Measurements from ENCODE around the gene KCTD6. TPM values are rescaled to one million over a fixed set of nuclear protein-coding genes. Genes with fewer than 3 reads are reported as not detected.
"Not testable (repeated sequence)": the region's sequence is repeated elsewhere in the genome, so short reads cannot be mapped to it uniquely, and the experiment has no call there.

Gene KCTD6
- total RNA-seq, 4 donors from 2014 or later = 8.0 to 19.2 (median 12.7) TPM

DNA sequence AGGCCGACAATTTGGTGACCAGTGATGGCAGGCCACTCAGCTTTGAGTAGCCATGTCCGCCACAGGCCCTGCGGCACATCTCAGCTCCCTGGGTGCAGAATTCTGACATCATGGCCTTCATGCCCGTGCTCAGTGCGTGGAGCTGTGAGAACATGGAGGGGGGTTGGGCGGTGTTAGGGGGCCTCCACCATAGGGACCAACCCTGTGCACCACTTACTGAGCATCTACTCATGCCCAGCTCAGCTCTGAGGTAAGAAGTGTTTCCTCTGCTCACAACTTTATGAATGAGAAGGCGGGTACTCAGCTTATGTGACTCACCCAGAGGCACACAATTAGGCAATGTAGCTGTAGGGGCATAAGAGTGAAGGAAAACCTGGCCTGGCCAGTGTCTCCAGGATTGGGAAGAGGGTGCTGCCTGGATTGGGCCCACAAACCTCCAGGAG, 34.6 kb downstream of the KCTD6 start:
- Histone ChIP-seq H3K27ac (no peak overlapping the region), H3K4me3 (no peak overlapping the region), H3K9me3 (no peaks in the 10 kb centered on the region), H3K4me1 (peaks cover 13% of the 10 kb centered on the region), H3K36me3 (peaks cover 30% of the 10 kb centered on the region), H3K27me3 (no peaks in the 10 kb centered on the region)
- WGBS = 85% methylated on average over 7 of the region's 7 CpGs
- no peak for DNase-seq (ENCODE audit: low spot score in 2 of 2)
- TF ChIP-seq, protein P1, sequence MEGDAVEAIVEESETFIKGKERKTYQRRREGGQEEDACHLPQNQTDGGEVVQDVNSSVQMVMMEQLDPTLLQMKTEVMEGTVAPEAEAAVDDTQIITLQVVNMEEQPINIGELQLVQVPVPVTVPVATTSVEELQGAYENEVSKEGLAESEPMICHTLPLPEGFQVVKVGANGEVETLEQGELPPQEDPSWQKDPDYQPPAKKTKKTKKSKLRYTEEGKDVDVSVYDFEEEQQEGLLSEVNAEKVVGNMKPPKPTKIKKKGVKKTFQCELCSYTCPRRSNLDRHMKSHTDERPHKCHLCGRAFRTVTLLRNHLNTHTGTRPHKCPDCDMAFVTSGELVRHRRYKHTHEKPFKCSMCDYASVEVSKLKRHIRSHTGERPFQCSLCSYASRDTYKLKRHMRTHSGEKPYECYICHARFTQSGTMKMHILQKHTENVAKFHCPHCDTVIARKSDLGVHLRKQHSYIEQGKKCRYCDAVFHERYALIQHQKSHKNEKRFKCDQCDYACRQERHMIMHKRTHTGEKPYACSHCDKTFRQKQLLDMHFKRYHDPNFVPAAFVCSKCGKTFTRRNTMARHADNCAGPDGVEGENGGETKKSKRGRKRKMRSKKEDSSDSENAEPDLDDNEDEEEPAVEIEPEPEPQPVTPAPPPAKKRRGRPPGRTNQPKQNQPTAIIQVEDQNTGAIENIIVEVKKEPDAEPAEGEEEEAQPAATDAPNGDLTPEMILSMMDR (IDR thresholded peaks at IDR 0.05) = no peak
- peak in 1 of 3 donors; percentile 36 for TF ChIP-seq POLR2AphosphoS5 (IDR thresholded peaks at IDR 0.05)

DNA sequence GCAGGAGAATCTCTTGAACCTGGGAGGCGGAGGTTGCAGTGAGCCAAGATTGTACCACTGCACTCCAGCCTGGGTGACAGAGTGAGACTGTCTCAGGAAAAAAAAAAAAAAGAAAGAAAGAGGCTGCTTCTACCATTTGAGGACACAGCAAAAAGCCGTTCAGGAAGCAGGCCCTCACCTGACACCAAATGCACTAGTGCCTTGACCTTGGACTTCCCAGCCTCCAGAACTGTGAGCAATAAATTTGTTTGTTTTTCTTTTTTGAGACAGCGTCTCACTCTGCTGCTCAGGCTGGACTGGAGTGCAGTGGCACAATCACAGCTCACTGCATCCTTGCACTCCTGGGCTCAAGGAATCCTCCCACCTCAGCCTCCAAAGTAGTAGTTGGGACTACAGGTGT, 35.5 kb downstream of the KCTD6 start:
- H3K9me3 ChIP-seq; H3K4me3 ChIP-seq; DNase-seq (ENCODE audit: low spot score in 2 of 2); H3K27me3 ChIP-seq; H3K27ac ChIP-seq: not testable (repeated sequence)
- peaks cover 21% of the 10 kb centered on the region for H3K36me3 ChIP-seq
- peaks cover 12% of the 10 kb centered on the region for H3K4me1 ChIP-seq
- WGBS = 84% methylated on average over 3 of the region's 3 CpGs

DNA sequence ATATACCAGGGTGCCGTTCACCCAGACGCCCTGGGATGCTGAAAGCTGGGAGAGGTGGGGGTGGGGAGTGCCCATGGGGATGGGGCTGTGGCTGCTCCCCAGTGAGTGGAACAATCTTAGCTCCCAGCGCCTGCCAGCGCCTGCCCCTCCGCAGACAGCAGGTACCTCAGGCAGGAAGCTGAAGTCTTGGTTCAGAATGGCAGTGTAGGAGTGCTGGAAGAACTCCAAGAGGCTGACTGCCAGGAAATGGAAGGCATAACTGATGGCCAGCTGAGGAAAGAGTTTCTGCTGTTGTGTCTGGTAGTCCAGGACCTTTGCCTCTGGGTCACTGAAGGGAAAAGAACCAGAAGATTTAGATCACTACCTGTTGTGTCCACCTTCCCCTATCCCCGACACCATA, 36.7 kb downstream of the KCTD6 start:
- Histone ChIP-seq H3K9me3 (no peaks in the 10 kb centered on the region), H3K4me1 (peaks cover 18% of the 10 kb centered on the region), H3K36me3 (peaks cover 16% of the 10 kb centered on the region), H3K4me3 (no peak overlapping the region), H3K27me3 (no peaks in the 10 kb centered on the region), H3K27ac (no peak overlapping the region)
- TF ChIP-seq, protein P1 (IDR thresholded peaks at IDR 0.05) = no peak
- no peak for TF ChIP-seq POLR2AphosphoS5 (IDR thresholded peaks at IDR 0.05)
- no peak for TF ChIP-seq POLR2A (IDR thresholded peaks at IDR 0.05)
- no peak for TF ChIP-seq EP300 (IDR thresholded peaks at IDR 0.05)
- WGBS = 50% methylated on average over 6 of the region's 6 CpGs
- DNase-seq (ENCODE audit: low spot score in 2 of 2) = no peak

DNA sequence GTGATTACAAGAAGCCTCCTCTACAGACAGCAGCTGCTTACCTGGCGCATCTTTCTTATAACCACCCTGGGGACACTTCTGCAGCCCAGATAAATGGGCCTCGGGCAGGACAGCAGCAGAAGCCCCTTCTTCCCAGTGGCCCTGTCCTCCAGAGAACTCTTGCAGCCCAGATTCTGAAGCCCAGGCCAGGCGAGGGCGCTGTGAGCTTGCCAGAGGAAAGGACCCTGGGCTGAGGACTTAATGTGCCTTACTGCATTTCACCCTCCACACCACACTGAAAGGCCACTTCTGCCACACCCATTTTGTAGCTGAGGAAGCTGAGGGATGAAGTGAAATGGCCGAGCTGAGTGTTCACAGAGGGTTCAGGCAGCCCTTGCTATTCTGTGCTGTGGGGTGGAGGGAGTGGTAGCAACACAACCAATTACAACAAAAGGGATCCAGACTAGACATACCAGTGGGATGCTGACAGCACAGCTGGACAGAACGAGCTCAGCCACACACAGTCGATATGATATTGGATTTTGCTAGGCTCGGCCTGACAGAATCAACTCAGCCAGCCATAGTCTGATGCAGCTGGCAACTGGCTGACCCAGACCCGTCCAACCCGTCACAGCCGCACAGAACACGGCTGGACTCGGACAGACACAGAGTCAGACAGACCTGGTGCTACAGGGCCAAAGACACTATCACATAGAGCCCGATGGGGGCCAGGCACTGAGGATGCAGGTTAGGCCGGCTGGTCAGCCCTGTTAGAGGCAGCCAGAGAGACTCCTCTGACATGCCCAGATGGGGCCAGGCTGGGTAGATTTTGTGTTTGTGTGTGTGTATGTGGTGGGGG, 37.8 kb downstream of the KCTD6 start:
- Histone ChIP-seq H3K4me3 (no peak overlapping the region), H3K27ac (no peak overlapping the region), H3K27me3 (no peaks in the 10 kb centered on the region), H3K4me1 (peaks cover 18% of the 10 kb centered on the region), H3K9me3 (no peaks in the 10 kb centered on the region), H3K36me3 (peaks cover 13% of the 10 kb centered on the region)
- no peak for DNase-seq (ENCODE audit: low spot score in 2 of 2)
- TF ChIP-seq POLR2AphosphoS5 (IDR thresholded peaks at IDR 0.05) (no peak), POLR2A (IDR thresholded peaks at IDR 0.05) (no peak), EP300 (IDR thresholded peaks at IDR 0.05) (no peak)
- TF ChIP-seq, protein P1 (IDR thresholded peaks at IDR 0.05) = no peak
- WGBS = 78% methylated on average over 9 of the region's 15 CpGs

DNA sequence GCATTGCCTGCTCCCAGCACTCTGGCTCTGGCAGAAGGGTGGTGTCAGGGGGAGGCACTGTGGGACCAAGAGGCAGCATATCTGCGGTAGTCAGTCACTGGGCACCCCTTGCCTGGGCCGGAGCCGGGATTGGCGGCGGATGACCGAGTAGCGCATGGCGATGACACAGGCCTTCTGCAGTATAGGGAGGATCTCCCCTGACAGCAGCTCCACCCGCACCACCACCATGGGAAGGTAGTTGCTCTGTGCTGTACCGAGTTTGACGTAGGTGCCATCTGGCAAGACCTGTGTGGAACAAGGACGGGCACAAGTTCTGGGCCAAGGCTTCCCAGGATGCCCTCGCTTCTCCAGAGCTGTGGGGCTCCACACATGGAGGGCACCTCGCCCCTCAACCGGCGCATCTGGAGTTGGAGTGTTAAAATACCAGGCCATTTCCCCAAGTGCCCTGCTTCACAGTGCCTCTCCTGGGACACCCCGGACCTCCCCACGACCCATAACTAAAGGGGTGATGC, 38.5 kb downstream of the KCTD6 start:
- 84% methylated on average over 15 of the region's 18 CpGs for WGBS
- Histone ChIP-seq H3K4me3 (no peak overlapping the region), H3K9me3 (no peaks in the 10 kb centered on the region), H3K36me3 (peaks cover 10% of the 10 kb centered on the region), H3K27ac (no peak overlapping the region), H3K4me1 (peaks cover 22% of the 10 kb centered on the region), H3K27me3 (no peaks in the 10 kb centered on the region)
- TF ChIP-seq POLR2AphosphoS5 (IDR thresholded peaks at IDR 0.05) (no peak), EP300 (IDR thresholded peaks at IDR 0.05) (no peak)
- no peak for DNase-seq (ENCODE audit: low spot score in 2 of 2)

DNA sequence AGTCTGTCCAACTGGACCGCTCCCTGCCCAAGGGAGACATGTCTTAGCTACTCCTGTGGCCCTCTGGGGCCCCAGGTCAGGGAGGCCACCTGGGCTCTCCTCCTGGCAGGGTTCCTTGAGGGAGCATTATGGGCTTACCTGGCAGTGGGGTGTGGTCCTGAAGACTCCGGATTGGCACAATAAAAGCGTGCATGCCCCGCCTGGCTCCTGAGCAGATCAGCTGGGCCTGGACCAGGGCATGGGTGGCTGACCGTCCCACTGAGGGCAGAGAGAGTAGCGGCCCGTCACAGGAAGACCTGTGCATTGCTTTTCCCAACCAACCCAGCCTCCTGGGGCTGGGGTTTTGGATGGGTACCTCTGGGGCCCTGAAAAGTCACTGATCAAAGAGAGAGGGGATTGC, 39.7 kb downstream of the KCTD6 start:
- H3K4me1 ChIP-seq = peaks cover 28% of the 10 kb centered on the region
- no peaks in the 10 kb centered on the region for H3K9me3 ChIP-seq
- peaks cover 4% of the 10 kb centered on the region for H3K36me3 ChIP-seq
- H3K4me3 ChIP-seq = no peak overlapping the region
- no peak overlapping the region for H3K27ac ChIP-seq
- no peaks in the 10 kb centered on the region for H3K27me3 ChIP-seq
- TF ChIP-seq POLR2A (IDR thresholded peaks at IDR 0.05) (no peak), POLR2AphosphoS5 (IDR thresholded peaks at IDR 0.05) (no peak), EP300 (IDR thresholded peaks at IDR 0.05) (no peak)
- TF ChIP-seq, protein P1 (IDR thresholded peaks at IDR 0.05) = no peak
- 66% methylated on average over 7 of the region's 7 CpGs for WGBS
- DNase-seq (ENCODE audit: low spot score in 2 of 2) = no peak

All from suprapubic skin (tissue), 4 donors.